Measurements from ENCODE around the gene COL1A1.
A peak's percentile ranks its signal among the peaks of the same experiment; 100 is the strongest.

The COL1A1 gene

GRCh38 chr17:50172130-50172529, 29.3 kb downstream of the COL1A1 start:
- DNase-seq (ENCODE audit: low spot score) = no peak

DNA sequence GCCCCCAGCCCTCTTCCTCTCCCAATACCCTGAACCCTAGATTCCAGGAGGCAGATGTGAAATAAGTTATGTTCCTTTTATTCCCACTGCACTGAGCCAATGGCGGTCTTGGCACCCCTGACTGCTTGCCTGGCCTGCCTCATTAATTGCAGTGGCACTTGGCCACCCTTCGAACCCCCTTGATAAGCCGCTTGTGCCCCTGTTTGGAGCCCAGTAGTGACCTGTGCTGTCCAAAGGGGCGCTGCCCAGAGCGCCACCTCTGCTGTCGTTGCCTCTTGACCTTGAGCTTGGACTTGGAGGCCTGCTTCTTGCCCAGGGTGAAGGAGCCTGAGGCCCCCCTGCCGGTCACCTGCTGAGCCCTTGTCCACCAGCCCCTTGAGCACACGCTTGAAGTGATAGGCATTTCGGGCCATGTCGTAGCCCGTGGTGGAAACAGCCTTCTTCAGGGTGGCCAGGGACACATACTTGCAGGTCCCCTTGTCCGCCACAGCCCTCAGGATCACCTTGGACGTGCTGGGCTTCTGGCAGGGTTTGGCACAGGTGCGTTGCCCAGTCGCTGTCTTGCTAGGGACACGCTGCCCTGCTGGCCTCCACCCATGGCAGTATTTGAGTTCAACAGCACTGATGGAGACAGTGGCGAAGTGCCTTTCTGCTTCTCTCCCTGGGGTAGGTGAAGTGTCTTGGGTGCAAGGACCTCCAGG, 29.9 kb downstream of the COL1A1 start:
- no peak for DNase-seq (ENCODE audit: low spot score)

GRCh38 chr17:50170662-50171370, 30.6 kb downstream of the COL1A1 start:
- DNase-seq (ENCODE audit: low spot score) = no peak

DNA sequence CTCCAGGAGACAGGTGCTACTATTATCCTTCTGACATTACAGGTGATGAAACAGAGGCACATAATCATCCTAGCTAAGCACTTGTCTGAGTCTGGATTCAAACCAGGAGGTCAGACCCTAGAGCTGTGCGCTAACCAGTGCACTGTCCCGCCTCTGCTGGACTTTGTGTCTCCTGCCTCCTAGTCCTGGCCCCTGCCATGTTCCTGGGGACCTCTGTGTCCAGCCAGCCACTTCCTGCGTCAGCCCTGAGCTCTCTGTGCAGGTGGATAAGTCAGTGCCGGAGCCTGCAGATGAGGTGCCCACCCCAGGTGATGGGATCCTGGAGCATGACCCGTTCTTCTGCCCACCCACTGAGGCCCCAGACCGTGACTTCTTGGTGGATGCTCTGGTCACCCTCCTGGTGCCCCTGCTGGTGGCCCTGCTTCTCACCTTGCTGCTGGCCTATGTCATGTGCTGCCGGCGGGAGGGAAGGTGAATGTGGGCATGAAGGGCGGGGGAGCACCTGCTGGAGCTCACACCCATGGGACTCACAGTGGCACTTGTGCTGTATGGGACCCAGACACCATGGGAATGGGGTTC, 31.5 kb downstream of the COL1A1 start:
- no peak for DNase-seq (ENCODE audit: low spot score)

DNA sequence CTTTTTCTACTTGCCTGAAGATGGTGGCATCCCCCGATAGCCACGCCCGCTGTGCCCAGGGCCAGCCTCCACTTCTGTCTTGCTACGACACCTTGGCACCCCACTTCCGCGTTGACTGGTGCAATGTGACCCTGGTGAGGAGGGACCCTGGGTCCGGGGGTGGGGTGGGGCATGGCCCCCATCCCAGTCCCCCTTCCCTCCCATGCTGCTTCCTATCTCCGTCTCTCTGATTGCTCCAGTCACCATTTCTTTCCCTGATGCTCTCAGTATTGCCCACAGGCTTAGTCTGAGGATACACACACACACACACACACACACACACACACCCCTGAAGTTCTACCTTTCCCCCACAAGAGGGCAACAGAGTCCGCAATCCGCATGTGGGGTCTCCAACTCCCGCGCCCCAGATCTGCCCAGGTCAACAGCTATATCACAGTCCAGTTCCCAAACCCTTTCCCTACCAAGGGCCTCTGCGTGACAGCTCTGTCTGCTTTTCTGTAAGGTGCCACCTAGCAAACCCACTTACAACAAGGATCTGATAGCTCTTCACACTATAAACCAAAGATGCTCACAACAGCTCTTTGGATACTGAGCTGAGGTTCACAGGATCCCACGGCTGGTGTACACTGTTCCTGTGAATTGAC, 32.2 kb downstream of the COL1A1 start:
- peak; percentile 87 for DNase-seq (ENCODE audit: low spot score)

- no peak for DNase-seq (ENCODE audit: low spot score)
Measured at GRCh38 chr17:50168319-50168718, 33.1 kb downstream of the COL1A1 start.

DNA sequence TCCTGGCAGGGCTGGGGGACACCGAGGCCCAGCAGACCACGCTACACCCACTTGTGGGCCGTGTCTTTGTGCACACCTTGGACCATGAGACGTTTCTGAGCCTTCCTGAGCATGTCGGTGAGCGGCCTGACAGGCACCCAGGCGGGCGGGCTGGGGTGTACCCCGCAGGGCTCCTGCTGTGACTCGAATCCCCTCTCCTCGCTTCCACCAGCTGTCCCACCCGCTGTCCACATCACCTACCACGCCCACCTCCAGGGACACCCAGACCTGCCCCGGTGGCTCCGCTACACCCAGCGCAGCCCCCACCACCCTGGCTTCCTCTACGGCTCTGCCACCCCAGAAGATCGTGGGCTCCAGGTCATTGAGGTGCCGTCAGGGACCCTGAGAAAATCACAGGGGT, 34.1 kb downstream of the COL1A1 start:
- no peak for DNase-seq (ENCODE audit: low spot score)

GRCh38 chr17:50166518-50167181, 34.8 kb downstream of the COL1A1 start:
- no peak for DNase-seq (ENCODE audit: low spot score)

- DNase-seq (ENCODE audit: low spot score) = peak; percentile 82
Measured at GRCh38 chr17:50165867-50166517, 35.4 kb downstream of the COL1A1 start, which contains the start of gene SGCA. SGCA (plus strand) TSS chr17:50166005; CDS start chr17:50166041, 36 bp downstream.

DNA sequence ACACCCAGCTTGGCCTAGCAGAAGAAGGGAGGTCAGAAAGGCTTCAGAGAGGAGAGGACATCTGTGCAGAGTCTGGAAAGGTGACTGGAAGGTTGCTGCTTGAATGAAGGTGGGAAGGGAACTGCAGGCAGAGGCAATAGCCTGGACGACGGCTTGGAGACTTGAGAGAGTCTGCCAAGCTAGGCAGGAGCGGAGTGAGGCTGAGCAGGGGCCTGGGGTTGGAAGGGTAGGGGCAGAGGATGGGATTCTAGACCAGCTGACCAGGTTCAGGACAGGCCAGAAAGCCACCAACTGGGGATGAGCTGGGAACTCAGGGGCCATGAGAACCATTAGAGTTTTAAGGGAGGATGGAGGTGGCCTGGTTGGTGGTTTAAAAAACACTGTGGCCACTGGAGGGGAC, 36.0 kb downstream of the COL1A1 start:
- no peak for DNase-seq (ENCODE audit: low spot score)

GRCh38 chr17:50165066-50165465, 36.4 kb downstream of the COL1A1 start:
- no peak for DNase-seq (ENCODE audit: low spot score)

DNA sequence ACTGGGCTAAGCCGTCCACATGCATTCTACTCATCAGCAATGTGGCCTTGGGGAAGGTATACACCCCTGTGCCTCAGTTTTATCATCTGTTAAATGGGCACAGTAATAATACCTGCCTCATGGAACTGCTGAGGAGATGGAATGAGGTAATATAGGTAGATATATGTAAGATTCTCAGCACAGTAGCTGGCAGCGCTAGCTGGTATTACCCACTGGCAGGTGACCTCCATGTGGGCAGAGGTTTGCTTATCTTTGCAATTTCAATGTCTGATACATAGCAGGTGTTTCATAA, 36.8 kb downstream of the COL1A1 start:
- DNase-seq (ENCODE audit: low spot score) = no peak

DNA sequence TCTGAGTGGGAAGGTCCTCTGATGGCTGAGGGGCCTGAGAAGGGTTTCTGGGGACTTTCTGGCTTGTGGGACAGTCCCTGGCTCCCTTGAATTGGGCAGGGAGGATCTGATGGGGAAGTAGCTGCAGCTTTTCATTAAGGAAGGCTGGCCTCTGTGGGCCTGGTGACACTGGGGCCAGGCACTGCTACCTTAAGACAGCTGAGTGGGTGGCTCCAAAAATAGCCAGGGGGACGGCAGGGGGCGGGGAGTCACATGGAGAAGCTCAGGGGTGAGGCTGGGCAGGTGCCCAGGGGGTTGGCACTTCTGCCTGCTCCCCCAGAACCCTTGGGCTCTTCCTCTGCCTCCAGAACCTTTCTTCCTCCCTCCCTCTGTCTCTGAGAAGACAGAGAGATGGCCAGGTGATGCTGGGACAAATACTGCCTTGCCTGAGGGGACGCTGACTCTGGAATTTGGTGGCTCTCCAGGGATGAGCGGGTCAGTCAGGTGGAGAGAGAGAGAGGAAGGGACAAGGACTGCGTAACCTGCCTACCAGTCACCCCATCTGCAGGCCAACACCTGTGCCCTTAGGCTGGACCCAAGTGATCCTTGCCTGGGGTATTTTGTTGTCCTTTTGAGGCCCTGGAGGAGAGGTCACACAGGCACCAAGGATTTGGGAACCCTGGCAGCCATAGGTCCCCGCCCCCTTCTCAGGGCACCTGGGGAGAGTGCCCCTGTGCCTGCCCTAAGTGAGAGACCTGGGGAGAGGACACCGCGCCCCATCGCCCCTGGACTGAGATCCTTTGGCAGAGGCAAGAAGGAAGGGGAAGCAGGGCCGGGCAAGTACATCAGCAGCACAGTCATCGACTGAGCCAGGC, 37.4 kb downstream of the COL1A1 start:
- no peak for DNase-seq (ENCODE audit: low spot score)

- DNase-seq (ENCODE audit: low spot score) = no peak
Measured at GRCh38 chr17:50162466-50163254, 38.8 kb downstream of the COL1A1 start.

DNA sequence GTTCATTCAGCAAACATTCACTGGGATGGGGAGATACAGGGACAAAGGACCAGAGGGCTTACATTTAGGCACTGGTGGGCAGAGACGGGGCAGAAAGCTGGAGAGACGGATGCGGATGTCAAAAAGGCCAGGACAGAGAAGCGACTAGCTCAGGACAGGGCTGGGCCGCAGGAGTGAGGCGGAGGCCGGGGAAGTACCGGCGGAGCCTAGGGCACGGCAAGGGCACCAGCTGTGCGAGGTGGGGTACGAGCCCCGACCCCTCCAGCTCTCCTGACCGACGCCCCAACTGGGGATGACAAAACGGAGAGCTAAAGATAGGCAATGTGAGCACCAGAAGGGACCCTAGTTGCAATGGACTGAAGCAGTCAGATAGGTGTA, 39.5 kb downstream of the COL1A1 start:
- DNase-seq (ENCODE audit: low spot score) = no peak

DNA sequence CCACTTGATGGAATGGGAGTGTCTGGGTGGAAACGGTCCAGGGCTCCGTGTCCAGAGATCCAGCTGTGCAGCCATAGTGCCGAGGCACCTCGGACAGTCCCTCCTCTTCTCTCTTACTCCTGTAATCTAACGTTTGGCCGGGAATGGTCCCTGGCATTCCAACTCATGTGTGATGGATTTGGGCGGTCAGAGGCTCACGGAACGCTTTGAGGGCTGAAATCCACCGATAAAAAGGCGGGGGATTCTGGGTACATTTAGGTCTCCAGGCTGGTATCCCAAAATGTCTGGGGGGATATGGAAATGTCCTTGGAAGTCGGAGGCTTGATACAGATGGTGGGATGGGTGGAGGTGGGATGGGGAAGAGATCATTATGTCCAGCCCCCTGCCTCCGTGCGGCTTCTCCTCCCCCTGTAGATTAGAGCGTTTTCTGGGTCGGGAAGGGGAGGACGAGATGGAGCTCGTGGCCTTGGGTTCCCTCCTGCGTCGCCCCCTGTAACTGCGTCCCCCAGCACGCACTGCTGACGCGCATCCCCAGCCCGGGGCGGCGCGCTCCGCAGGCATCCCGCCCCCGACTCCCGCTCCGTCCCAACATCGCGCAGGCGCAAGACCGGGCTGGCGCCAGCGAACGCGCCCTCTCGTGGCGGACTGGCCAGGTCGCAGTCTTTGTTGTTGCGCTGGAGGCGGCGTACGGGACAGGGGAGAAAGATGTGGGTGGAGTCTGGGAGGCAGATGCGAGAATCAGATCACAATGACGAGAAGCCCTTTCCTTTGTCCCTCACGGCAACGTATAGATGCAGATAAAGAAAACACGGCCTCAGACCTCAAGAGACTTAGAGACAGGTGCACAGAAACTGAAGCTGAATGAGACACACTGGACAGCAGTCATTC, 40.2 kb downstream of the COL1A1 start:
- DNase-seq (ENCODE audit: low spot score) = peak; percentile 98

DNA sequence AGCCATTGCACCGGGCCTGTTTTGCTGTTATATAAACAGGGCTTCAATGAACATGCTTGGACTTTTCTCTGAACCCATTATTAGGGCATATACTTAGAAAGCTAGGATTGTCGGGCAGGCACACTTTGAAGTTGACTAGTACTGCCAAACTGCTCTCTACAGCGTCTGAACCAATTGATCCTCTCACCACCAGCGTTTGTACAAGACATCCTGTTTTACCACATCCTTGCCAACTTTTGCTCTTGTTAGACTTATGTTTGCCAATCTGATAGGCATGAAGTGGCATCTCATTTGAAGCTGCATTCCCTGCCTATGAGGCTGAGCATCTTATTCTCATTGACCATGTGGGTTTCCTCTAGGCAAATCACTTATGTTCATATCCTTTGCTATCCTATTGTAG, 43.5 kb downstream of the COL1A1 start:
- DNase-seq (ENCODE audit: low spot score) = no peak

DNA sequence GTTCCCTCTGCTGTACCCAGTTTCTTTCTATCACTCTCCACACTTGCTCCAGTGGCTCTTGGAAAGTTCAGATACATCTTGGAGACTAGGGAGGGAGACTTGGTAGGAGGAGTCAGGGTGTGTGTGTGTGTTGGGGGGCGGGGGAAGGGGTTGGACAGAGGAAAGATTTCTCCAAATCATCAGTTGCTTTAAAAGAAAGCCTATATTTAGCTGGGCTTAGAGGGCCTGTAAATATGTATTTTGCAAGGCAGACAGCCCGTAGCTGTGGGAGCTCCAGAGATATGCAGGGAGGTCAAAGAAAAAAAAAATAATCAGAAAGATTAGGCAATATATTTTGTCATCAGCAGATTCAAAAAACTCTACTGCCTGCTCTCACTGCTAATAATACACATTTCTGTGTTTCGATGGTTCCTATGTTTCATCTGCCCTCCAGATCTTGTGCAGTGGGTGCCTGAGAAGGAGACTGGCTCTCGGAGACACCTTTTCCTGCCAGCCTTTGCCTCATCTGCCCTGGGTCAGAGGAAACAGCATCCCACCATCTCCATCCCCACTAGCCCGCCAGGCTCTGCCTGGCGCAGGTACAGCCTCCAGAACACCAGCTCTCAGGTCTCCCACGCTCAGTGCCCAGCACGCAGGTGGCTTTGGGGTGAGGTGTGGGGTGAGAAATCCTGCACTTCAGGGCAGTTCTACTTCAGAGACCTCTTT, 46.2 kb downstream of the COL1A1 start:
- no peak for DNase-seq (ENCODE audit: low spot score)

- DNase-seq (ENCODE audit: low spot score) = no peak
Measured at GRCh38 chr17:50154604-50155003, 46.8 kb downstream of the COL1A1 start.

All from left forelimb (tissue), 1 donor.